Smooth muscle cell (in vitro differentiated cells): ENCODE results near the gene TMEM200A. TPM values are rescaled to one million over a fixed set of nuclear protein-coding genes. Genes with fewer than 3 reads are reported as not detected.

Experiments
- DNase-seq: peaks from one replicate; lab custom pipeline; 2025; ENCODE audit not compliant: unreplicated experiment; lab: John Stamatoyannopoulos, UW
- H2AFZ ChIP-seq: fragments of 200-600 bp; sonication (generic); 2 replicates; pipeline ENCODE4 v1.6.0; 2016; ENCODE audit warnings: antibody characterized with exemption, low read depth, mild to moderate bottlenecking
- H3F3A ChIP-seq: fragments of 200-600 bp; sonication (generic); 2 replicates; pipeline ENCODE4 v1.6.0; 2017; ENCODE audit warnings: antibody characterized with exemption, low read depth
- H3K27ac ChIP-seq: fragments of 200-600 bp; sonication (generic); 2 replicates; pipeline ENCODE4 v1.5.1; 2016; ENCODE audit warnings: low read depth, mild to moderate bottlenecking
- H3K27me3 ChIP-seq: fragments of 200-600 bp; sonication (generic); 2 replicates; pipeline ENCODE4 v1.6.1; 2016; ENCODE audit warnings: low read depth, mild to moderate bottlenecking
- H3K36me3 ChIP-seq: fragments of 200-600 bp; sonication (generic); 2 replicates; pipeline ENCODE4 v1.5.1; 2016; ENCODE audit warnings: low read depth
- H3K4me1 ChIP-seq: fragments of 200-600 bp; sonication (generic); 2 replicates; pipeline ENCODE4 v1.5.1; 2016; ENCODE audit warnings: low read depth
- H3K4me2 ChIP-seq: fragments of 200-600 bp; sonication (generic); 2 replicates; pipeline ENCODE4 v1.6.0; 2016; ENCODE audit warnings: mild to moderate bottlenecking
- H3K4me3 ChIP-seq: fragments of 200-600 bp; sonication (generic); 2 replicates; pipeline ENCODE4 v1.5.1; 2016; ENCODE audit warnings: mild to moderate bottlenecking
- H3K79me2 ChIP-seq: fragments of 200-600 bp; sonication (generic); 2 replicates; pipeline ENCODE4 v1.6.0; 2016; ENCODE audit warnings: low read depth, mild to moderate bottlenecking
- H3K9ac ChIP-seq: fragments of 200-600 bp; sonication (generic); 2 replicates; pipeline ENCODE4 v1.6.0; 2016; ENCODE audit warnings: low read depth
- H3K9me3 ChIP-seq: fragments of 200-600 bp; sonication (generic); replicated peaks from 2 replicates; pipeline ENCODE4 v1.5.1; 2016; ENCODE audit warnings: low read depth
- H4K20me1 ChIP-seq: fragments of 200-600 bp; sonication (generic); 2 replicates; pipeline ENCODE4 v1.6.0; 2016; ENCODE audit warnings: low read depth
- WGBS: methylation state at CpG from one replicate; pipeline ENCODE4 v1.1.7; 2016; ENCODE audit warnings: low lambda C conversion rate; 5-methylcytosine and 5-hydroxymethylcytosine counted together
- polyA plus RNA-seq: library from polyadenylated mRNA; unstranded; fragments of >200 nt; fragmentation: Nextera tagmentation; extraction: Ambion mirVana; gene quantifications from 2 replicates; pipeline ENCODE4 v1.2.1, GENCODE V29; 2016
- total RNA-seq: library from RNA; depleted of rRNA; stranded (reverse); fragments of >200 nt; gene quantifications from 2 replicates; pipeline ENCODE4 v1.2.3, GENCODE V29; 2014
- TF ChIP-seq, protein P1 (sequence below): fragments of 200-600 bp; sonication (generic); IDR thresholded peaks from 2 replicates; pipeline ENCODE4 v1.5.1; 2017; ENCODE audit warnings: borderline replicate concordance, mild to moderate bottlenecking, antibody characterized with exemption; ENCODE audit not compliant: insufficient read depth, poor library complexity, severe bottlenecking

The TMEM200A gene
- total and polyA plus RNA-seq, 2 experiments from 2014 or later = 84.7 to 116 TPM

DNA sequence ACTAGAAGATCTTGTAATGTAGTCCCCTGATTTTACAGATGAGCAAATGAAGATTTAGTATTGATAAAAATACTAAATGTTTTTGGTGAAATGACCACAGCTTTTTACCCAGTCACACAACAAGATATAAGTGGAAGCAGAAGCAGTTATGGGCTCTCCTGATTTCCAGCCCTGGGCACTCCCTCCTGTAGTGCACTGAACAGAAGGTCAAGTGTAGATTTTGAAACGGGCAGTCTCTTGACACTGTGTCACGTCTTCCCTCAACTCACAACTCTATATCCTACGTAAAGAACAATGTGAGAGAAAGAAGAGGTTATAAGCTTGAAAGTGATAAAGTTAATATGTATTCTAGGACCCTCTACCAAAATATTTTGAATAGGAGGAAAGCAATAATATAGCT is 23.3 kb downstream of the TMEM200A start:
- no peak overlapping the region for H3K4me2 ChIP-seq
- no peak overlapping the region for H3K4me3 ChIP-seq
- no peak overlapping the region for H3K9ac ChIP-seq
- TF ChIP-seq, protein P1, sequence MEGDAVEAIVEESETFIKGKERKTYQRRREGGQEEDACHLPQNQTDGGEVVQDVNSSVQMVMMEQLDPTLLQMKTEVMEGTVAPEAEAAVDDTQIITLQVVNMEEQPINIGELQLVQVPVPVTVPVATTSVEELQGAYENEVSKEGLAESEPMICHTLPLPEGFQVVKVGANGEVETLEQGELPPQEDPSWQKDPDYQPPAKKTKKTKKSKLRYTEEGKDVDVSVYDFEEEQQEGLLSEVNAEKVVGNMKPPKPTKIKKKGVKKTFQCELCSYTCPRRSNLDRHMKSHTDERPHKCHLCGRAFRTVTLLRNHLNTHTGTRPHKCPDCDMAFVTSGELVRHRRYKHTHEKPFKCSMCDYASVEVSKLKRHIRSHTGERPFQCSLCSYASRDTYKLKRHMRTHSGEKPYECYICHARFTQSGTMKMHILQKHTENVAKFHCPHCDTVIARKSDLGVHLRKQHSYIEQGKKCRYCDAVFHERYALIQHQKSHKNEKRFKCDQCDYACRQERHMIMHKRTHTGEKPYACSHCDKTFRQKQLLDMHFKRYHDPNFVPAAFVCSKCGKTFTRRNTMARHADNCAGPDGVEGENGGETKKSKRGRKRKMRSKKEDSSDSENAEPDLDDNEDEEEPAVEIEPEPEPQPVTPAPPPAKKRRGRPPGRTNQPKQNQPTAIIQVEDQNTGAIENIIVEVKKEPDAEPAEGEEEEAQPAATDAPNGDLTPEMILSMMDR = no peak
- no peaks in the 10 kb centered on the region for H3K27me3 ChIP-seq
- H3K27ac ChIP-seq = no peak overlapping the region
- no peaks in the 10 kb centered on the region for H3K9me3 ChIP-seq
- 93% methylated on average over 3 of the region's 3 CpGs for WGBS
- H3K79me2 ChIP-seq = peaks cover 85% of the 10 kb centered on the region
- no peaks in the 10 kb centered on the region for H3F3A ChIP-seq
- H2AFZ ChIP-seq = no peak overlapping the region
- peaks cover 97% of the 10 kb centered on the region for H4K20me1 ChIP-seq
- peaks cover 16% of the 10 kb centered on the region for H3K36me3 ChIP-seq
- H3K4me1 ChIP-seq = peaks cover 15% of the 10 kb centered on the region
- no peak for DNase-seq

DNA sequence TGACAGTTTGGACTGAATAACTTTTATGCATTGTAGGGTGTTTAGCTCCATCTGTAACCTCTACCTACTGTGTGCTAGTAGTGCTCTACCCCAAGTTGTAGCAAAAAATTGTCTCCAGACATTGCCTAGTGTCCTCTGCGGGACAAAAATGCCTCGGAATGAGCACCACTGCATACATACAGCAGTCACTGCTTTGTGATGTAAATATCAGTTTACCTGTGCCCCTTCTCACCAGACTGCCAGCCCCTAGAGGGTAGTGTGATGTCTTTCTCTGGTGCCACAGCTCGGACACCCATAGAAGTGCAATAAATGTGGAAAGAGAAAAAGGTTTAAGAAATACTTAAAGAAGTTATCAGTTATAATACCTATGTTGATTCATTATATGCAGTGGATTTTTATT is 25.1 kb downstream of the TMEM200A start:
- no peaks in the 10 kb centered on the region for H3F3A ChIP-seq
- no peaks in the 10 kb centered on the region for H3K27me3 ChIP-seq
- no peak overlapping the region for H3K4me3 ChIP-seq
- no peak overlapping the region for H3K4me2 ChIP-seq
- TF ChIP-seq, protein P1 = no peak
- H3K9ac ChIP-seq = no peak overlapping the region
- no peak overlapping the region for H2AFZ ChIP-seq
- WGBS = 90% methylated on average over 3 of the region's 3 CpGs
- no peak for DNase-seq
- H3K36me3 ChIP-seq = peaks cover 16% of the 10 kb centered on the region
- H3K9me3 ChIP-seq = no peaks in the 10 kb centered on the region
- peaks cover 2% of the 10 kb centered on the region for H3K4me1 ChIP-seq
- peaks cover 97% of the 10 kb centered on the region for H4K20me1 ChIP-seq
- no peak overlapping the region for H3K27ac ChIP-seq
- H3K79me2 ChIP-seq = peaks cover 88% of the 10 kb centered on the region

DNA sequence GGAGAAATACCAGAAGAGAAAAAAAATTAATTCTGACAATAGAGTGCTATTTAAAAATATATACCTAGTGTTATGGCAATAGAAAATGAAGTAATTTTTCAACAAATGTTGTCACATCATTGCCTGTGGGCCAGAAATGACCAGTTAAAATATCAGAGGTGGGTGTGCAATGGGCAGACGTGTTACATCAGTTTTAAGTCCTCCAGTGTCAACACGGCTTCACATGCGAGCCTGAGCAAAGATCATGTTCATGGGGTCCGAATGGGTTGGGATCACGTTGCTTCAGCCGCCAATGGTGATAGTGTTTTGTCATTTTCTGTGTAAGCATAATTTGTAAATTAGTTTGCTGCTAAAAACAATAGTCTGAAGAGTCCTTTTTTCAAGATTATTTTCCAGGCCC is 27.5 kb downstream of the TMEM200A start:
- Histone ChIP-seq H3K27ac (no peak overlapping the region), H3K9me3 (no peaks in the 10 kb centered on the region), H3F3A (no peaks in the 10 kb centered on the region), H3K4me1 (no peaks in the 10 kb centered on the region), H3K79me2 (peaks cover 87% of the 10 kb centered on the region), H3K27me3 (no peaks in the 10 kb centered on the region), H2AFZ (no peak overlapping the region), H3K4me3 (no peak overlapping the region), H4K20me1 (peaks cover 94% of the 10 kb centered on the region), H3K36me3 (peaks cover 11% of the 10 kb centered on the region), H3K9ac (no peak overlapping the region), H3K4me2 (no peak overlapping the region)
- 98% methylated on average over 6 of the region's 6 CpGs for WGBS
- TF ChIP-seq, protein P1 = no peak
- no peak for DNase-seq

DNA sequence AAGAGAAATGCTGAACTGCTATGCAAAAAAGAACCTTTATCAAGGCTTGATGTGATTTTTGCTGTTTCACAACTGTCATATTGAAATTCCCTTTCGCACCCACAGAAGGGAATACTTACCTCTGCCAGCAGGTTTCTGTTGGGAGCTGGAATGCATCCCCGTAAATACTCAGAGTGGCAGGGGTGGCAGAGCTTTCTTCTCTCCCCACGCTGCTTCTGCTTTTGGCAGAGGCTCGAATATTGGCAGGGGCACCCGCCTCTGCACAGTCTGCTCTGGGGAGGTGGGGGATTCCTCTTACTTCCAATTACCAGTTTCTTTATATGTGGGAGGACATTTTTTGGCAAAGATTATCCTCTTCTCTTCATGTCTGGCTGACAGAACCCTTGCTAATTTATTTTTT is 28.4 kb downstream of the TMEM200A start:
- H3K9me3 ChIP-seq = no peaks in the 10 kb centered on the region
- H2AFZ ChIP-seq = no peak overlapping the region
- no peak overlapping the region for H3K4me2 ChIP-seq
- H3K27ac ChIP-seq = no peak overlapping the region
- peaks cover 86% of the 10 kb centered on the region for H3K79me2 ChIP-seq
- H4K20me1 ChIP-seq = peaks cover 93% of the 10 kb centered on the region
- H3K4me1 ChIP-seq = no peaks in the 10 kb centered on the region
- WGBS = 97% methylated on average over 5 of the region's 5 CpGs
- DNase-seq = no peak
- TF ChIP-seq, protein P1 = no peak
- peaks cover 7% of the 10 kb centered on the region for H3K36me3 ChIP-seq
- H3K4me3 ChIP-seq = no peak overlapping the region
- H3K9ac ChIP-seq = no peak overlapping the region
- no peaks in the 10 kb centered on the region for H3K27me3 ChIP-seq
- H3F3A ChIP-seq = no peaks in the 10 kb centered on the region
